Measurements from ENCODE around the gene DSG3. TPM values are rescaled to one million over a fixed set of nuclear protein-coding genes. Genes with fewer than 3 reads are reported as not detected.

The DSG3 gene
- total and polyA plus RNA-seq, 2 of the 13 experiments (the other 11 are each of a cell fraction or from before 2014, with no cell fraction given) = not detected

DNA sequence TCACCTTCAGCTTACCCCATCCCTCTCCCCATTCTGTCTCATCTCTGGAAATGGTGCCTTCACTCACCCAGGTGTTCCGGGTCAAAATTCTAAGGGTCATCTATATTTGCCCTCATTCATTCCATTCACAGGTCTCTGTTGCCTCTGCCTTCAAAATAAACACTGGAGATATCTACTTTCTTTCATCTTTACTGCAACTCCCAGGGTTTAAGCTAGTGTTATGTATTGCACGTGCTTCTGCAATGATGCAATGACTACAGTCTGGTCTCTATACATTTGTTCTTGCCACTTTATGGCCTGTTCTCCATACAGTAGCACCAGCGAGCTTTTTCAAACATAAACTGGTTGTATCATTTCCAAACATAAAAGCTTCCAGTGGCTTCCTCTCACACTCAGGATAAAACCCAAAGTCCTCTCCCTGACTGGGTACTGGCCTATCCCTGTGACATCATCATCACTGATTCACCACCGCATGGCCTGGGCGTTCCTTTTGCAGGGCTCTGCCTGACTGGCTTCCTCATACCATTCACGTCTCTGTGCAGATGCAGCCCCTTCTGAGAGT, 64.7 kb downstream of the DSG3 start (continued):
- no peak for TF ChIP-seq HDAC6 (IDR thresholded peaks at IDR 0.05; ENCODE audit: low read depth, low read length)
- TF ChIP-seq ZNF761 (CRISPR knock-in tag; conservative IDR thresholded peaks at IDR 0.05) = peak; percentile 63; the same call in 1 of the 2 replicates
- TF ChIP-seq NFKBIZ (CRISPR knock-in tag; IDR thresholded peaks at IDR 0.05) = peak; percentile 86
- TF ChIP-seq ZNF44 (CRISPR knock-in tag; IDR thresholded peaks at IDR 0.05) = peak; percentile 68; the same call in 1 of the 2 replicates
- TF ChIP-seq, protein P1, sequence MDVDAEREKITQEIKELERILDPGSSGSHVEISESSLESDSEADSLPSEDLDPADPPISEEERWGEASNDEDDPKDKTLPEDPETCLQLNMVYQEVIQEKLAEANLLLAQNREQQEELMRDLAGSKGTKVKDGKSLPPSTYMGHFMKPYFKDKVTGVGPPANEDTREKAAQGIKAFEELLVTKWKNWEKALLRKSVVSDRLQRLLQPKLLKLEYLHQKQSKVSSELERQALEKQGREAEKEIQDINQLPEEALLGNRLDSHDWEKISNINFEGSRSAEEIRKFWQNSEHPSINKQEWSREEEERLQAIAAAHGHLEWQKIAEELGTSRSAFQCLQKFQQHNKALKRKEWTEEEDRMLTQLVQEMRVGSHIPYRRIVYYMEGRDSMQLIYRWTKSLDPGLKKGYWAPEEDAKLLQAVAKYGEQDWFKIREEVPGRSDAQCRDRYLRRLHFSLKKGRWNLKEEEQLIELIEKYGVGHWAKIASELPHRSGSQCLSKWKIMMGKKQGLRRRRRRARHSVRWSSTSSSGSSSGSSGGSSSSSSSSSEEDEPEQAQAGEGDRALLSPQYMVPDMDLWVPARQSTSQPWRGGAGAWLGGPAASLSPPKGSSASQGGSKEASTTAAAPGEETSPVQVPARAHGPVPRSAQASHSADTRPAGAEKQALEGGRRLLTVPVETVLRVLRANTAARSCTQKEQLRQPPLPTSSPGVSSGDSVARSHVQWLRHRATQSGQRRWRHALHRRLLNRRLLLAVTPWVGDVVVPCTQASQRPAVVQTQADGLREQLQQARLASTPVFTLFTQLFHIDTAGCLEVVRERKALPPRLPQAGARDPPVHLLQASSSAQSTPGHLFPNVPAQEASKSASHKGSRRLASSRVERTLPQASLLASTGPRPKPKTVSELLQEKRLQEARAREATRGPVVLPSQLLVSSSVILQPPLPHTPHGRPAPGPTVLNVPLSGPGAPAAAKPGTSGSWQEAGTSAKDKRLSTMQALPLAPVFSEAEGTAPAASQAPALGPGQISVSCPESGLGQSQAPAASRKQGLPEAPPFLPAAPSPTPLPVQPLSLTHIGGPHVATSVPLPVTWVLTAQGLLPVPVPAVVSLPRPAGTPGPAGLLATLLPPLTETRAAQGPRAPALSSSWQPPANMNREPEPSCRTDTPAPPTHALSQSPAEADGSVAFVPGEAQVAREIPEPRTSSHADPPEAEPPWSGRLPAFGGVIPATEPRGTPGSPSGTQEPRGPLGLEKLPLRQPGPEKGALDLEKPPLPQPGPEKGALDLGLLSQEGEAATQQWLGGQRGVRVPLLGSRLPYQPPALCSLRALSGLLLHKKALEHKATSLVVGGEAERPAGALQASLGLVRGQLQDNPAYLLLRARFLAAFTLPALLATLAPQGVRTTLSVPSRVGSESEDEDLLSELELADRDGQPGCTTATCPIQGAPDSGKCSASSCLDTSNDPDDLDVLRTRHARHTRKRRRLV (CRISPR knock-in tag; IDR thresholded peaks at IDR 0.05) = no peak
- TF ChIP-seq SP5 (CRISPR knock-in tag; IDR thresholded peaks at IDR 0.05; ENCODE audit: borderline replicate concordance, low read depth) = peak; percentile 52; the same call in 1 of the 2 replicates
- TF ChIP-seq ZNF367 (CRISPR knock-in tag; IDR thresholded peaks at IDR 0.05; ENCODE audit: borderline replicate concordance) = 0 out of 2 replicates have a peak, but pooled peaks have one; percentile 57
- TF ChIP-seq ZNF703 (CRISPR knock-in tag; IDR thresholded peaks at IDR 0.05; ENCODE audit: borderline replicate concordance) = peak; percentile 90
- TF ChIP-seq, protein P2, sequence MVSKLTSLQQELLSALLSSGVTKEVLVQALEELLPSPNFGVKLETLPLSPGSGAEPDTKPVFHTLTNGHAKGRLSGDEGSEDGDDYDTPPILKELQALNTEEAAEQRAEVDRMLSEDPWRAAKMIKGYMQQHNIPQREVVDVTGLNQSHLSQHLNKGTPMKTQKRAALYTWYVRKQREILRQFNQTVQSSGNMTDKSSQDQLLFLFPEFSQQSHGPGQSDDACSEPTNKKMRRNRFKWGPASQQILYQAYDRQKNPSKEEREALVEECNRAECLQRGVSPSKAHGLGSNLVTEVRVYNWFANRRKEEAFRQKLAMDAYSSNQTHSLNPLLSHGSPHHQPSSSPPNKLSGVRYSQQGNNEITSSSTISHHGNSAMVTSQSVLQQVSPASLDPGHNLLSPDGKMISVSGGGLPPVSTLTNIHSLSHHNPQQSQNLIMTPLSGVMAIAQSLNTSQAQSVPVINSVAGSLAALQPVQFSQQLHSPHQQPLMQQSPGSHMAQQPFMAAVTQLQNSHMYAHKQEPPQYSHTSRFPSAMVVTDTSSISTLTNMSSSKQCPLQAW (CRISPR knock-in tag; IDR thresholded peaks at IDR 0.05) = 0 out of 2 replicates have a peak, but pooled peaks have one; percentile 45
- TF ChIP-seq, protein P3, sequence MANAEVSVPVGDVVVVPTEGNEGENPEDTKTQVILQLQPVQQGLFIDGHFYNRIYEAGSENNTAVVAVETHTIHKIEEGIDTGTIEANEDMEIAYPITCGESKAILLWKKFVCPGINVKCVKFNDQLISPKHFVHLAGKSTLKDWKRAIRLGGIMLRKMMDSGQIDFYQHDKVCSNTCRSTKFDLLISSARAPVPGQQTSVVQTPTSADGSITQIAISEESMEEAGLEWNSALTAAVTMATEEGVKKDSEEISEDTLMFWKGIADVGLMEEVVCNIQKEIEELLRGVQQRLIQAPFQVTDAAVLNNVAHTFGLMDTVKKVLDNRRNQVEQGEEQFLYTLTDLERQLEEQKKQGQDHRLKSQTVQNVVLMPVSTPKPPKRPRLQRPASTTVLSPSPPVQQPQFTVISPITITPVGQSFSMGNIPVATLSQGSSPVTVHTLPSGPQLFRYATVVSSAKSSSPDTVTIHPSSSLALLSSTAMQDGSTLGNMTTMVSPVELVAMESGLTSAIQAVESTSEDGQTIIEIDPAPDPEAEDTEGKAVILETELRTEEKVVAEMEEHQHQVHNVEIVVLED (CRISPR knock-in tag; IDR thresholded peaks at IDR 0.05; ENCODE audit: borderline replicate concordance) = peak; percentile 57
- peak; percentile 78; the same call in 1 of the 2 replicates for TF ChIP-seq HOXA5 (CRISPR knock-in tag; IDR thresholded peaks at IDR 0.05)
- TF ChIP-seq HMG20A (CRISPR knock-in tag; IDR thresholded peaks at IDR 0.05; ENCODE audit: borderline replicate concordance) = peak; percentile 97
- TF ChIP-seq ZNF737 (CRISPR knock-in tag; IDR thresholded peaks at IDR 0.05; ENCODE audit: borderline replicate concordance) = no peak
- TF ChIP-seq ZNF251 (CRISPR knock-in tag; IDR thresholded peaks at IDR 0.05) = no peak
- TF ChIP-seq CENPX (CRISPR knock-in tag; IDR thresholded peaks at IDR 0.05) = no peak
- no peak for TF ChIP-seq ADNP (CRISPR knock-in tag; IDR thresholded peaks at IDR 0.05)
- TF ChIP-seq ZKSCAN1 (IDR thresholded peaks at IDR 0.05; ENCODE audit: low read length) = no peak
- no peak for TF ChIP-seq NFE2L1 (CRISPR knock-in tag; IDR thresholded peaks at IDR 0.05; ENCODE audit: borderline replicate concordance)
- TF ChIP-seq ZFP36L1 (CRISPR knock-in tag; IDR thresholded peaks at IDR 0.05) = peak; percentile 66; the same call in 1 of the 2 replicates
- TF ChIP-seq ZNF12 (CRISPR knock-in tag; IDR thresholded peaks at IDR 0.05) = peak; percentile 58; the same call in 1 of the 2 replicates
